Left colon (tissue), 2 donors: ENCODE measurements around the gene SPATS2. TPM values are rescaled to one million over a fixed set of nuclear protein-coding genes. Genes with fewer than 3 reads are reported as not detected.

ENCODE experiments used
- ATAC-seq: fragments of 200-7000 bp; cut with Tn5 transposase; one replicate; pipeline ENCODE4 v1.9.1; 2020; ENCODE audit warnings: mild to moderate bottlenecking, moderate library complexity
- DNase-seq, 2 donors: peaks; one replicate each; pipeline ENCODE4 v3.0.0-alpha.2; 2020
- intact Hi-C, 2 donors: fragments of 100-400 bp; cut with DNase I in 1 of 2; cut with micrococcal nuclease in 1 of 2; formaldehyde crosslinking; loops; one replicate each; pipeline versions ENCODE4 v1.11.2 to v1.14.0; 2022; cut with DNase I, micrococcal nuclease
- total RNA-seq, 2 donors: library from RNA; stranded (reverse); fragmentation: NEBNext Ultra II Directional; extraction: Animal tissue kit (Norgen Biotek cat#: 25700); gene quantifications; one replicate each; pipeline ENCODE4 v1.2.1, GENCODE V29; 2021
- donor health status: DM: no; HTN: no; CAD: no.
- donor health status: DM: yes; HTN: yes; CAD: no.

Gene SPATS2
- total RNA-seq, 2 donors from 2014 or later, result 15.5 to 18.9 TPM

DNA sequence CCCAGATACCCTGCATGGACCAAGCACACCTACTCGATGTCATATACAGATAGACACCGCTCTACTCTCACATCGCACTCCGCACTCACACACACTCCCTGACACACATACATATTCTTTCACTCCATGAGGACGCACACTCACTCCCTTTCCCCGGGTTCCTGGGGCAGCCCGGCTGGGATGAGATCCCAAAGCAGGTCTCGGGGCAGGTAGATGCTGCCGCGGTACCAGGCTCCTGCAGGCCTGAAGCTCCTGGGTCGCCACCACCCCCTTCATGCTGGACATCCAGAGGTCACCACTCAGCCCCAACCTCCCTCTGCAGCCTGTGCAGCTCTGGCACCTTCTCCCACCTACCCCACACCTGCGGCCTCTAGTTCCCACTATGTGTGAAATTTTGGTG, 32.6 kb upstream of the SPATS2 start:
- DNase-seq, result no peak
- intact Hi-C loops, result loop anchor here in 1 of 2 donors (5.0 kb wide), 1 partner anchor 47 kb away; no protein-coding TSS in a partner anchor
- ATAC-seq, result no peak

DNA sequence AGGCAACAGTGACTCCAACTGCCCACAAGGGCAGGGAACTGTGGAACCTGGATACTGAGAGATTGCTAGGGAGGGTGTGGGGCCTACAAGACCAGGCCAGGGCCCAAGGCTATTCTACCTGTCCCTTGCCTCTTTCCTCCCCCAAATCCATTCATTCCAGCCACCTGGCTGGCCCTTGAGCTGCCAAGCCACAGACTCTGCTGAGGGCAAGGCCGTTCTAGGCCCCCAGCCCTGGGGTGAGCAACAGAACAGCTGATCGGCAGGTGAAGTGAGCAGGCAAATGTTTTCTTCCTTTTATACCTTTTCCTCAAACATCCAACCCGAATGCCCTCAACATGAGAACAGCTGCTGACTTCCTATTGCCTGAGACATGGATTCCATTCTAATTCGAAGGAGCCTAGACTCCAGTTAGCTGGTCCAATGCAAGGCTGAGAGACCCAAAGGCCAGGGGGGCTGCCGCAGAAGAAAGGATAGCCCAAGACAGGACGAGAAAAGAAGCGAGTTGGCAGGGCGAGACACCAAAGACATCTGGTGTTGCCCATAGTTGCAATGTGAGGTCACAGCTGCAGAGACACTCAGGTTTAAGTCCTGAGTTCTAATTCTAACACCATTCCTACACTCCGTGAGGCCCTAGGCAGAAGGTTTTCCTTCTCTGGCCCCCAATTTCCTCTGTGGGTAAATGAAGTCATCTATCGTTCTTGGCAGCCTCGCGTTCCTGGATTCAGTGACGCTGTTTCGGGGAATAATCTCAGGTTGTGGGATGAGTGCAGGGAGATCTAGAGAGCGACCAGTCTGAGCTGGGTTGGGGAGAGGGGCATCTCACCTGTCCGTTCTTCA, 31.9 kb upstream of the SPATS2 start:
- intact Hi-C loops, result loop anchor here in 1 of 2 donors (5.0 kb wide), 1 partner anchor 48 kb away; no protein-coding TSS in a partner anchor
- ATAC-seq, result no peak
- DNase-seq, result no peak

GRCh38 chr12:49335955-49336644, 31.2 kb upstream of the SPATS2 start:
- no peak for DNase-seq
- intact Hi-C loops, result loop anchor here in 1 of 2 donors (5.0 kb wide), 1 partner anchor 49 kb away; no protein-coding TSS in a partner anchor
- ATAC-seq, result no peak

DNA sequence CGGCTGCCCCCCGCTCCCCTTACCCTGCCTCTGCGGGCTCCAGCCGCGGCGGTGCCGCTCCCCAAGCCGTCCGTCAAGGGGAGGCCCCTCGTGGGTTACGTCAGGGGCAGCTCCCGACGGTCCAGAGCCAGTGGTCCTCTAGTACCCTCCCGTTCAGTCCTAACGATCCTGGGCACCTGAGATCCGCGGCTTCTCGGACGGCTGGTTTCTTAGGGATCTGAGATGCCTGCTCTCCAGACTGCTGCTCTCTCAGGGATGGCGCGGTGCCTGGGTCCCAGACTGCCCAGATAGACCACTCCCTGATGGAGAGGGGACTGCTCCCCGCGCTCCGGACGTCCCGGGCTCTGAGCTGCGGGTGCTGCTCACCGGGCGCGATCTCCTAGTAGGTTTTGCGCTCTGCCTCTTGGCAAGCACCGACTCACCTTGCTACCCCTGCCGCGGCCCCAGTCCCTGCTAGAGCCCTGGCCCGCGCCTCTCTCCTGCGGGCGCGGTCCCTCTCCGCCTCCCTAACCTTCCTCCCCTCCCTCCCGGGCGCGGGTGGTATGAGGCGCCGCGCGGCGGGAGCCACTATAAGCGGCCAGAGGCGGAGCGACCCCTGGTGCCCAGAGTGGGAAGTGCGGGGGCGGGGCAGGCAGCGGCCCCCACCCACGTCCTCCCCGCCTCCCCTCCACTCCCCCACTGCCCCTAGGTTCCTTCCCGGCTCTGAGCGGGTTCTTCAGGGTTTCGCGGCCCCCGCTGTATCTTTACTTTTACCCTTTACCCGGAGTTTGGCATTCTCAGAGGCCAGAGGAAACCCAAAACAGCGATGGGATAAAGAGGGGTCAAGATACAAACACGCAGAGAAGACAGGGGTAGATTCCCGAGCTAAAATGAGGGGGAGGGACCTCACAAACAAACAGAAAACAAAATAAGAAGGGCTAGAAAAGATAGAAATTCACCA, 30.3 kb upstream of the SPATS2 start, which contains the start of gene C1QL4:
C1QL4 (minus strand) TSS at position 544 of the 940 bp plus-strand sequence. CDS start 711 bp downstream, outside the sequence.
- peak; percentile 69 to 88 for DNase-seq
- ATAC-seq, result peak; percentile 79
- intact Hi-C loops, result loop anchor here in 1 of 2 donors (5.0 kb wide), 1 partner anchor 50 kb away; no protein-coding TSS in a partner anchor

GRCh38 chr12:49338830-49339463, 28.3 kb upstream of the SPATS2 start:
- intact Hi-C loops, result loop anchor here in 1 of 2 donors (5.0 kb wide), 1 partner anchor 52 kb away; no protein-coding TSS in a partner anchor
- no peak for DNase-seq

DNA sequence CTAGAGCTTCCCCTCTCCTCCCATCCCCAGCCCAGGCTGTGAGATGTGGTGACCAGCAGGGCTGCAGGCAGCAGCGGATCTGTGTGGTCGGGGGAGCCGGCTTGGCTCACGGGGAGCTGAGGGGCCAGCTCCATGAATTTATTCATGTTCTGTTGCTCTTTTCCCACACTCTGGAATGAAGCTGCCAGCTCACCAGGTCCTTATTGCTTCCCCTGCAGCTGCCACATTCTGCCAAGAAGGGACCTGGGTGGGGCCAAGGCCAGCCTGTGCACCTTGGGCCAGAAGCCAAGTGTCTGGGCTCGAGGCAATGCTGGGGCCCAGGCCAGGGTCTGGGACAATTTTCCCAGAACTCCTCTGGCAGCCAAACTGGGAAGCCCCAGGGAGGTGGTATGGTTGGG, 27.8 kb upstream of the SPATS2 start:
- ATAC-seq (peak; percentile 64), DNase-seq (peak; percentile 79 to 81)
- intact Hi-C loops, result loop anchor here in 1 of 2 donors (5.0 kb wide), 1 partner anchor 52 kb away; no protein-coding TSS in a partner anchor

More at GRCh38 chr12:49338830-49339463, 28.3 kb upstream of the SPATS2 start:
- no peak for ATAC-seq

- ATAC-seq (no peak), DNase-seq (no peak)
- intact Hi-C loops, result loop anchor here in 1 of 2 donors (10.0 kb wide), 1 partner anchor 175 kb away; no protein-coding TSS in a partner anchor
These were observed 27.0 kb upstream of the SPATS2 start for GRCh38 chr12:49340095-49340870.

GRCh38 chr12:49340971-49341776, 26.1 kb upstream of the SPATS2 start:
- ATAC-seq (no peak), DNase-seq (no peak)
- intact Hi-C loops, result loop anchor here in 1 of 2 donors (10.0 kb wide), 1 partner anchor 174 kb away; no protein-coding TSS in a partner anchor

DNA sequence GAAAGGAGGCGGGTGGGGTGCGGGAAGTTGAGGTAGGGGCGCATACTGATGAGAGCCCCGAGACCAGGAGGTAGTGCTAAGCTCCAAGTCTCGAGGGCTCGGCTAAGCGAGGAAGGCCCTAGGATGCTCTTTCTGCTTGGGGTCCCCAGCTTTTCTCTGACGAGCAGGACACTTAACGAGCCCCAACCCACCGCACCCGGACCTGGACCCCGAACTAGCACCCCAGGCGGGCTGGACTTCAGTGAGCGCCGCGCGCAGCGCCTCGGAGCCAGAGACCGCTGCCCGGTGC, 25.5 kb upstream of the SPATS2 start:
- intact Hi-C loops, result loop anchor here in 1 of 2 donors (10.0 kb wide), 1 partner anchor 173 kb away; no protein-coding TSS in a partner anchor
- ATAC-seq, result no peak
- DNase-seq, result no peak

DNA sequence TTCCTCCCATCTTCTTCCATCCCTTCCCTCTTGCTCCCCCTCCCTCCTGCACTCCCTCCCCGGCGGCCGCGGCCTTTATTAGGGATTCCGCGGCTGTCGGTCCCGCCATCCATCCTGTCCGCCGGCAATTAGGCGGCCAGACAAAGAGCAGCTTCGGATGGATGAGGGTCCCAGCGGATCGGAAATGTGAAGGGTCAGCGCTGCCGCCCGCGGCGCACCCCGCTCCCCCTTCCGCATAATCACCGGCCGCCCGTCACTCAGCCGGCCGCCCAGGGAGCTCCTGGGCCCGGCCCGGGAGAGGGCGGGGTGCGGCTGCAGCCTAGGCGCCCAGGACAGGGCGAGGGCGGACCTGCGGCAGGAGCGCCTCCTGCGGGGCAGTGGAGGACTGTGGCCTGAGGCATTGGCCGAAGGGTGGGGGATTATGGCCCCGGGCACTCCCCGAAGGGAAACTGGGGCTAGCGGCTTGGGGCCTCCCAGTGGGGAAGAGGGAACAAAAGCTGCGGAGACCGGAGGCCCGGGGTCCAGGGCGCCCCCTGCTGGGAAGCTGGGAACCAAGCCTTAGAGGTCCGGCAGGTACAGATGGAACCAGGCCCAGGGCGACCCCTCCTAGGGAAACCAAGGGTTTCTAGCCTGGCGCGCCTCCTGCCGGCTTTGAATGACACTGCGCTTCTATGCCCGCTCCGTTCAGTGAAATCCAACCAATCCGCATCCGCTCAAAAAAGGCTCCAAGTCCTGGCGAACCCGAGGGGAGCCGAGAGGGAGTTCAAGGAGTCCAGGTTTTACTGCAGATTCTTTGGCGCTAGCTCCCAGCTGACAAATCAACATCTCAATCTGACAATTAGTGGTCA, 25.0 kb upstream of the SPATS2 start:
- intact Hi-C loops, result loop anchor here in 1 of 2 donors (10.0 kb wide), 1 partner anchor 173 kb away; no protein-coding TSS in a partner anchor
- ATAC-seq (peak; percentile 66), DNase-seq (peak; percentile 80 to 86)

DNA sequence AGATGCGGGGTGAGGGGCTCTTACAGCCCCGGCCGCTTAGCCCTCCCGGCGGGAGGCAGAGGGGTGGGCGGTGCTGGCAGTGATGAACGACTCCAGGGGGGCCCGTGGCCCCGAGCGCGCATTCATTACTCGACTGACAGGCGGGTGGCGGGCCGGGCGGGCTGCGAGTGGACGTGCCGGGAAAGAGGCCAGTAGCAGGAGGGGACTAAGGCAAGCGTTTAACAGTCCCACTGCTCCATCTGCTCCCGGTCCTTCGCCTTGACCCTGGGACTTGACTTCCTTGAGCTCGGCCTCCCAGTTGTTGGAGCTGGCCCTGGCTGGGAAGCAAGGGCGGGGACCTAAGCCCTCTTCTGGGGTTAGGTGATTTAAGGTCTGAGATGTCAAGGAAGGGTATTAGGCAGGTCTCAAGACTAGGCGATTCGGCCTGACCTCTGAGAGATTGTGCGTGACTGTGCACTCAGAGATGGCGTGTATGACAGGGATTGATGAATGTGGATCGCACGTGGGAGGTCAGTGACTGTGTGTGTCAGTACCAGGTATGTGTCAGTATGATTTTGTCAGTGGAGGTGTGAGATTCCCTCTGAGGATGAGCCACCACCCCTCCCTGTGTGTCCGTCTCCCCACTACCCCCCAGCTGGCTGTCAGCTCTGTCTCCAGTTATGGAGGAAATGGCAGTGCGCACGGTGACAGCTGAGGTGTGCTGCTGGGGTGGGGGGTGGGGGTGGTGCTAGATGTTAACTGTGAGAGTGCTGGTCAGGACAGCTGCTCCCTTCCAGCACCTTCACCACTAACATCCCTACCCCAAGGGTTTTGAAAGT, 24.1 kb upstream of the SPATS2 start:
- DNase-seq, result no peak
- intact Hi-C loops, result loop anchor here in 1 of 2 donors (10.0 kb wide), 1 partner anchor 172 kb away; no protein-coding TSS in a partner anchor
- ATAC-seq, result no peak

DNA sequence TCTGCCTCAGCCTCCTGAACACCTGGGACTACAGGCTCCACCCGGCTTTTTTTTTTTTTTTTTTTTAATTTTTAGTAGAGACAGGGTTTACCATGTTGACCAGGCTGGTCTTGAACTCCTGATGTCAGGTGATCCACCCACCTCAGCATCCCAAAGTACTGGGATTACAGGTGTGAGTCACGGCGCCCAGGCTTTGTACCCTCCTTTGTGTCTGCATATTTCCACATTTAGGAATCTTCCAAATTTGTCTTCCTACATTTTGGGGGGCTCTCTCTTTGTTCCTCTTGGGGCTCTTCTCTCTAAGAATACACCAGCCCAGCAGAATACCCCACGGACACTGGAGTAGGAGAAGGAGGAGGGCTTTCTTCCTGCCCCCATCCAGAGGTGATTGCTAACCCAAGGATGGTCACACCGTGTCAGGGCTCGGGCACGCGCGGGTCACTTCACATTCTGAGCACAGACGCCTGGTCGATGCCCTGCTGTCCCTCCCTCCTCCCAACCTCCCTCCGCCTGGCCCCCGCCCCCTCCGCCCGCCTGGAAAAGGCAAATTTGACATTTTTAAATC, 22.7 kb upstream of the SPATS2 start:
- no peak for DNase-seq
- ATAC-seq, result no peak
- intact Hi-C loops, result loop anchor here in 1 of 2 donors (10.0 kb wide), 1 partner anchor 170 kb away; no protein-coding TSS in a partner anchor

DNA sequence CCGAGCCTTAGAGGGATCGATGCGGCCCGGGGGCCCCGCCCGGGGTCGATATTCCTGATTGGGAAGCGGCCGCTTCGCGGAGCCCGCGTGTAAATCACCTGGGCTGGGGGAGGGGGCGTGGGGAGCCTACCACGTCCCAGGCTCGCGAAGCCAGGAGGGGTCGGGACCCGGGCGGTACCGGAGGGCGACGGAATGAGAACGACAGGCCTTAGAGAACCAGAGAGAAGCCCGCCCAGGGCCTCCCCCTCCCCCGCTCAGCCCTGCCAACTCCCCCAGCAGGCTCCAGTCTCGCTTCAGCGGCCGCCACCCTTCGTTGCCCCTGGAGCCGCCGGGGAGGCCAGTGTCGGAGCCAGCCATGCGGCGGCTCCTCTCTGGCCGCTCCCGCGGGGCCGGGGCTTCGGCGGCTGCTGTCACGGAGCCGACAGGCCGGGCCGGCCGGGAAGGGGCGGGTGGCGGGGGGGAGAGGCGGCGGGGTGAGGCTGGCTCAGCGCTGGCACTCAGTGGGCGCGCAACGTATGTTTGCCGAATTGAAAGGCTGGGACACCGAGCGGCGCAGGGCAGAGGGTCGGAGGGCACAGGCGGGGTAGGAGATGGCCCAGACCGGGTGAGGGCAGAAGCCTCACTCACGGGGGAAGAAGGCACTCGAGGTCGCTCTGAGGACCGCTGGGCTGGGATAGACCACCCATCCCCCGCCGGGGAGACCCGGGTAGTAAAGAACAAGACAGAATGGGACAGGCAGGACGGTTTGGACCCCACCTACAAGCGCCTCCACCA, 22.0 kb upstream of the SPATS2 start:
- intact Hi-C loops, result loop anchor here in 1 of 2 donors (10.0 kb wide), 1 partner anchor 170 kb away; no protein-coding TSS in a partner anchor
- no peak for ATAC-seq

More for the DNA sequence above, 22.0 kb upstream of the SPATS2 start:
- DNase-seq, result peak in 1 of 2 donors; percentile 48
